Central memory CD8-positive, alpha-beta T cell (primary cell): ENCODE data around the gene CEACAM20.
"Not testable (repeated sequence)": the region's sequence is repeated elsewhere in the genome, so short reads cannot be mapped to it uniquely, and the experiment has no call there.

Source experiments
- ATAC-seq: fragments of 150-1000 bp; cut with Tn5 transposase; replicated peaks from 2 replicates; pipeline ENCODE4 v1.10.0; 2022; ENCODE audit warnings: mild to moderate bottlenecking, moderate FRiP score, moderate number of reproducible peaks; ENCODE audit not compliant: poor library complexity, severe bottlenecking; ENCODE audit errors: extremely low read depth
- DNase-seq, 2 donors: peaks; one replicate each; pipeline ENCODE4 v3.0.0; 2021; ENCODE audit warnings: low spot score in 2 of 2
- H3K27ac Mint-ChIP-seq: one replicate; pipeline ENCODE4 v1.8.0; 2022; ENCODE audit warnings: low read depth, mild to moderate bottlenecking, moderate library complexity, mixed read lengths
- H3K27me3 Mint-ChIP-seq: one replicate; pipeline ENCODE4 v1.8.0; 2022; ENCODE audit warnings: mixed read lengths
- H3K36me3 Mint-ChIP-seq: one replicate; pipeline ENCODE4 v1.8.0; 2022; ENCODE audit warnings: mild to moderate bottlenecking, moderate library complexity, mixed read lengths; ENCODE audit not compliant: insufficient read depth
- H3K4me1 Mint-ChIP-seq: one replicate; pipeline ENCODE4 v1.8.0; 2022; ENCODE audit warnings: mixed read lengths
- H3K4me3 Mint-ChIP-seq: one replicate; pipeline ENCODE4 v1.8.0; 2022; ENCODE audit warnings: mild to moderate bottlenecking, moderate library complexity, mixed read lengths
- H3K9me3 Mint-ChIP-seq: one replicate; pipeline ENCODE4 v1.8.0; 2022; ENCODE audit warnings: mixed read lengths

CEACAM20 gene

DNA sequence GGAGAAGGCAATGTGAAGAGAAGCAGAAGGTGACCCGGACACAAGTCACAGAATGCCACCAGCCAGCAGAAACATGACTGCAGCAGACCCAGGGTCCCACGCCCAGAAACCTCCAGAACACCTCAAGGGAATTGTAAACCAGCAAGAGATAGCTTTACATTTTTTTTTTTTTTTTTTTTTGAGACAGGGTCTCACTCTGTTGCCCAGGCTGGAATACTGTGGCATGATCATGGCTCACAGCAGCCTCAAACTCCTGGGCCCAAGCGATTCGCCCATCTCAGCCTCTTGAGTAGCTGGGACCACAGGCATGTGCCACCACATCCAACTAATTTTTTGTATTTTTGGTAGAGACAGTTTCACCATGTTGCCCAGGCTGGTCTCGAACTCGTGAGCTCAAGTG is 10.5 kb upstream of the CEACAM20 start:
- no peak for ATAC-seq
- H3K4me1 Mint-ChIP-seq: no peaks in the 10 kb centered on the region
- no peak overlapping the region for H3K4me3 Mint-ChIP-seq
- no peak for DNase-seq
- H3K9me3 Mint-ChIP-seq: peaks cover 41% of the 10 kb centered on the region
- H3K27ac Mint-ChIP-seq: no peak overlapping the region
- H3K36me3 Mint-ChIP-seq: no peaks in the 10 kb centered on the region
- H3K27me3 Mint-ChIP-seq: peaks cover 29% of the 10 kb centered on the region

DNA sequence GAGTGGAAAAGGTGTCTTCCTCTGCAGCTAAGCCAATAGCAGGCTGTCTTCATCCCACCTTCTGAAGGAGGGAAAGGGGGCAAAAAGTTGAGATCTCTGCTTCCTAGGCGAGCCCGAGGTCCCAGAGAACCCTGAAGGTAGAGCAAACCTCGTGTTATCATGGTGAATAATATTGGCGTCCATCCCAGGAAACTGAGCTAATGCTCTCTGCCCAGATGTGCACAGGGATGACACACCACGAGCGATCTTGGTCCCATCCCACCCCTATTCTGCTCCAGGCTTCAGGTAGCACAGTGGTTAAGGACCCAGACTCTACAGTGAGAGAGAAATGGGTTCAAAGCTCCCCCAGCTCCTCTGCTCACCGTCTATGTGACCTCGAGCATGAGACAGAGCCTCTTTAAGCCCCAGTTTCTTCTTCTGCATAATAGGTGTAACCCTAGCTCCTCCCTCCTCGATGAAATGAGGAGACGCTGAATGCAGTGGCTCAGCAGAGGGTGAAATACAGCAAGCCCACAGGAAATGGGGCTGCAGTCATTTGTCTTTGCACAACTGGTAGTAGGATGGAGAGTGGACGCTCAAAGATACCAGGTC is 9.9 kb upstream of the CEACAM20 start:
- H3K9me3 Mint-ChIP-seq: peaks cover 35% of the 10 kb centered on the region
- no peak for DNase-seq

GRCh38 chr19:44535361-44535760 is 5.9 kb upstream of the CEACAM20 start:
- not testable (repeated sequence) for H3K36me3 Mint-ChIP-seq, H3K4me1 Mint-ChIP-seq, ATAC-seq, H3K27ac Mint-ChIP-seq, H3K4me3 Mint-ChIP-seq, DNase-seq
- peaks cover 25% of the 10 kb centered on the region for H3K9me3 Mint-ChIP-seq
- peaks cover 45% of the 10 kb centered on the region for H3K27me3 Mint-ChIP-seq

More for the DNA sequence above, 9.9 kb upstream of the CEACAM20 start:
- H3K27me3 Mint-ChIP-seq: peaks cover 34% of the 10 kb centered on the region
- no peak for ATAC-seq
- no peaks in the 10 kb centered on the region for H3K36me3 Mint-ChIP-seq
- H3K4me1 Mint-ChIP-seq: no peaks in the 10 kb centered on the region
- H3K4me3 Mint-ChIP-seq: no peak overlapping the region
- no peak overlapping the region for H3K27ac Mint-ChIP-seq

- H3K4me3 Mint-ChIP-seq: no peak overlapping the region
- H3K36me3 Mint-ChIP-seq: no peaks in the 10 kb centered on the region
- H3K4me1 Mint-ChIP-seq: no peaks in the 10 kb centered on the region
- no peak overlapping the region for H3K27ac Mint-ChIP-seq
- ATAC-seq: no peak
- H3K9me3 Mint-ChIP-seq: peaks cover 30% of the 10 kb centered on the region
- no peak for DNase-seq
- peaks cover 45% of the 10 kb centered on the region for H3K27me3 Mint-ChIP-seq
Measured at GRCh38 chr19:44532819-44533218, 3.3 kb upstream of the CEACAM20 start.

DNA sequence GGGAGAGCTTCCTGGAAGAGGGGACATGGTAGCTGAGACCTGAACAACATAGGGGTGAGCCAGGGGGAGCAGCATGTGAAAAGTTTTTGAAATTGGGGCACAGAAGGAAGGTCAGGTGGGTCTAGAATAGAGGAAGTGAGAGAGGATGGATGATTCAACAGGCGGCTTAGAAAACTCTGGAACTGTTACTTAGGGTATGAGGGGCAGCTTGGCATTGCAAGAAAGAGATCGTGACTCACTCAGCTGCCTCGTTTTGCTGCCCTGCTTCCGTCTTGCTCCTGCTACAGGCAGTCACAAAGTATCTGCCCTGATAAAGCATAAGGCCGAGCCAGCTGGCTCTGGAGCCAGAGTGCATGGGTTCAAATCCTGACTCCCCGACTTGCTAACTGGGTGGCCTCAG is 1.3 kb upstream of the CEACAM20 start:
- ATAC-seq (no peak), DNase-seq (no peak)
- H3K9me3 Mint-ChIP-seq: peaks cover 26% of the 10 kb centered on the region
- H3K27ac Mint-ChIP-seq: no peak overlapping the region
- H3K27me3 Mint-ChIP-seq: peaks cover 45% of the 10 kb centered on the region
- peaks cover 2% of the 10 kb centered on the region for H3K36me3 Mint-ChIP-seq
- no peaks in the 10 kb centered on the region for H3K4me1 Mint-ChIP-seq
- no peak overlapping the region for H3K4me3 Mint-ChIP-seq

DNA sequence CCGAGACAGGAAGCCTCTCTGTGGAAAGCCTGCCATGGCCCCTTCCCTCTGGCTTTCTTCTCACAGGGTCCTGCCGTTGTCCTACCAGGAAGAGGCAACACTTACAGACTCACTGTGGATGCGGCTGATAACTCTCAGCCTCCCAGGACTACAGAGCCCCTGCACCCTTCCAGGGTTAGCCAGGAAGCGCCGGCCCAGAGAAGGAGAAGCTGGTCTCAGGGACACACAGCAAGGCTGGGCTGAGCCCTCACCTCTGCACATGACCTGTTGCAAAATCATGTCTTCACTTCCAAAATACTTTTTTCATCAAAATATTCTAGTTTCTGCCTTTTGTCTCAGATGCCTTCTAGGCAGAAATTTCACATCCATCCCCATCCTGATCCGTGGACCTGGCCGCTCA is 1.9 kb downstream of the CEACAM20 start:
- Mint-ChIP-seq H3K27ac (no peak overlapping the region), H3K27me3 (peaks cover 27% of the 10 kb centered on the region), H3K9me3 (peaks cover 12% of the 10 kb centered on the region), H3K36me3 (peaks cover 2% of the 10 kb centered on the region), H3K4me1 (no peaks in the 10 kb centered on the region), H3K4me3 (no peak overlapping the region)
- DNase-seq: no peak
- no peak for ATAC-seq

GRCh38 chr19:44525721-44526430 is 3.6 kb downstream of the CEACAM20 start:
- H3K27ac Mint-ChIP-seq: no peak overlapping the region
- no peak overlapping the region for H3K4me3 Mint-ChIP-seq
- peaks cover 12% of the 10 kb centered on the region for H3K9me3 Mint-ChIP-seq
- H3K27me3 Mint-ChIP-seq: peaks cover 18% of the 10 kb centered on the region
- no peak for ATAC-seq
- H3K4me1 Mint-ChIP-seq: no peaks in the 10 kb centered on the region
- H3K36me3 Mint-ChIP-seq: peaks cover 2% of the 10 kb centered on the region
- no peak for DNase-seq

- Mint-ChIP-seq H3K27ac (no peak overlapping the region), H3K4me3 (no peak overlapping the region), H3K4me1 (no peaks in the 10 kb centered on the region), H3K9me3 (no peaks in the 10 kb centered on the region), H3K36me3 (no peaks in the 10 kb centered on the region), H3K27me3 (no peaks in the 10 kb centered on the region)
- no peak for DNase-seq
- ATAC-seq: no peak
Measured at GRCh38 chr19:44521370-44521769, 8.1 kb downstream of the CEACAM20 start.

DNA sequence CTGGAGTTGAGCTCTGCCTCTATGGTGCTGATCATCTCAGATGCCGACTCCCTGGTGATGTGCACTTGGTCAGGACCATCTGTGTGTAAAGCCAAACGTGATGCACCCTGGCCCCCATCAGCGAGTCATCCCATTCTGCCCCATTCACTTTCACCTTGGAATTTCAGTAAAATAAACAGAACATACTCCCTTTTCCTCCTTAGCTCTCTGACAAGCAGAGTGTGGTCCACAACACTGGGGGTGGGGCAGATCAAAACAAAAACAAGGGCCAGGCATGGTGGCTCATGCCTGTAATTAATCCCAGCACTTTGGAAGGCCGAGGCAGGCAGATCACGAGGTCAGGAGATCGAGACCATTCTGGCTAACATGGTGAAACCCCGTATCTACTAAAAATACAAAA is 12.3 kb downstream of the CEACAM20 start:
- Mint-ChIP-seq H3K36me3 (no peaks in the 10 kb centered on the region), H3K27me3 (no peaks in the 10 kb centered on the region), H3K27ac (no peak overlapping the region)

GRCh38 chr19:44515907-44516306 is 13.6 kb downstream of the CEACAM20 start:
- H3K9me3 Mint-ChIP-seq: peaks cover 5% of the 10 kb centered on the region

More for the DNA sequence above, 12.3 kb downstream of the CEACAM20 start:
- H3K4me3 Mint-ChIP-seq: no peak overlapping the region
- DNase-seq (no peak), ATAC-seq (no peak)
- peaks cover 5% of the 10 kb centered on the region for H3K9me3 Mint-ChIP-seq
- no peaks in the 10 kb centered on the region for H3K4me1 Mint-ChIP-seq

DNA sequence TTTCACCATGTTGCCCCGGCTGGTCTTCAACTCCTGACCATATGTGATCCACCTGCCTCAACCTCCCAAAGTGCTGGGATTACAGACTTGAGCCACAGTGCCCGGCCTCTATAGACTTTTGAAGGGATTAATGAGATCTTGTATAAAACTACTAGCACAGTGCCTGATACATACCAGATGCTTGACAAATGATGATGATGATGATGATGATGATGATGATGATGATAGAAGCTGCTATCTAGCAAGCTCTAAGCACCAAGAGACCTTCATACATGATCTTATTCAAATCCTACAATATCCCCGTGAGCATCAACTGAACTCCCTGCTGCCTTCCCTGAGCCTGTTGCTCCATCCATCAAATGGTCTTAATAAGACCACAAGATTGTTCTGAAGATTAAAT is 14.4 kb downstream of the CEACAM20 start:
- Mint-ChIP-seq H3K4me1 (no peaks in the 10 kb centered on the region), H3K9me3 (peaks cover 6% of the 10 kb centered on the region), H3K4me3 (no peak overlapping the region), H3K36me3 (no peaks in the 10 kb centered on the region), H3K27ac (no peak overlapping the region), H3K27me3 (peaks cover 19% of the 10 kb centered on the region)
- DNase-seq: no peak
- ATAC-seq: no peak

More at GRCh38 chr19:44515907-44516306, 13.6 kb downstream of the CEACAM20 start:
- ATAC-seq: no peak
- Mint-ChIP-seq H3K4me1 (no peaks in the 10 kb centered on the region), H3K4me3 (no peak overlapping the region), H3K27ac (no peak overlapping the region), H3K36me3 (no peaks in the 10 kb centered on the region), H3K27me3 (peaks cover 10% of the 10 kb centered on the region)
- no peak for DNase-seq

GRCh38 chr19:44512326-44513298 is 16.9 kb downstream of the CEACAM20 start:
- H3K9me3 Mint-ChIP-seq: peaks cover 21% of the 10 kb centered on the region
- H3K36me3 Mint-ChIP-seq: no peaks in the 10 kb centered on the region
- no peaks in the 10 kb centered on the region for H3K4me1 Mint-ChIP-seq
- no peak for ATAC-seq
- no peak overlapping the region for H3K27ac Mint-ChIP-seq
- H3K4me3 Mint-ChIP-seq: no peak overlapping the region
- peaks cover 43% of the 10 kb centered on the region for H3K27me3 Mint-ChIP-seq
- DNase-seq: no peak
